Nephron (organoid): Measurements from ENCODE around the gene FOXC2.

Source experiments
- H3K27ac Mint-ChIP-seq, 3 experiments: 2 replicates each; pipeline ENCODE4 v1.8.0; 2020; ENCODE audit warnings: mixed read lengths in 3 of 3, mild to moderate bottlenecking in 2 of 3, moderate library complexity in 1 of 3
- H3K27me3 Mint-ChIP-seq: 2 replicates; pipeline ENCODE4 v1.8.0; 2021; ENCODE audit warnings: low read depth, mild to moderate bottlenecking, moderate library complexity, mixed read lengths
- H3K36me3 Mint-ChIP-seq: 2 replicates; pipeline ENCODE4 v1.8.0; 2020; ENCODE audit warnings: low read depth, mixed read lengths
- H3K4me1 Mint-ChIP-seq: 2 replicates; pipeline ENCODE4 v1.8.0; 2020; ENCODE audit warnings: mixed read lengths
- H3K4me3 Mint-ChIP-seq, 3 experiments: 2 replicates each; pipeline ENCODE4 v1.8.0; 2020; ENCODE audit warnings: mild to moderate bottlenecking in 3 of 3, mixed read lengths in 3 of 3, moderate library complexity in 2 of 3
- H3K9me3 Mint-ChIP-seq: 2 replicates; pipeline ENCODE4 v1.8.0; 2020; ENCODE audit warnings: mixed read lengths
- CTCF ChIP-seq, 3 experiments: fragments of 200-600 bp; sonication (generic); IDR thresholded peaks; one replicate each; pipeline ENCODE4 v1.5.0; 2021; ENCODE audit warnings: antibody characterized with exemption in 3 of 3; ENCODE audit not compliant: unreplicated experiment in 3 of 3

FOXC2 gene

GRCh38 chr16:86531191-86531545, 35.5 kb upstream of the FOXC2 start:
- Mint-ChIP-seq H3K27me3 (peaks cover 88% of the 10 kb centered on the region), H3K4me3 (no peak overlapping the region), H3K36me3 (no peaks in the 10 kb centered on the region), H3K9me3 (no peaks in the 10 kb centered on the region), H3K27ac (no peak overlapping the region), H3K4me1 (peaks cover 4% of the 10 kb centered on the region)
- TF ChIP-seq CTCF (IDR thresholded peaks at IDR 0.05; ENCODE audit: unreplicated experiment in 3 of 3), result no peak

GRCh38 chr16:86531641-86532525, 34.7 kb upstream of the FOXC2 start:
- no peak overlapping the region for H3K27ac Mint-ChIP-seq
- peaks cover 88% of the 10 kb centered on the region for H3K27me3 Mint-ChIP-seq
- H3K4me1 Mint-ChIP-seq, result peaks cover 4% of the 10 kb centered on the region
- no peak overlapping the region for H3K4me3 Mint-ChIP-seq
- H3K9me3 Mint-ChIP-seq, result no peaks in the 10 kb centered on the region
- no peaks in the 10 kb centered on the region for H3K36me3 Mint-ChIP-seq
- no peak for TF ChIP-seq CTCF (IDR thresholded peaks at IDR 0.05; ENCODE audit: unreplicated experiment in 3 of 3)

GRCh38 chr16:86532526-86532815, 34.2 kb upstream of the FOXC2 start:
- no peaks in the 10 kb centered on the region for H3K9me3 Mint-ChIP-seq
- no peak for TF ChIP-seq CTCF (IDR thresholded peaks at IDR 0.05; ENCODE audit: unreplicated experiment in 3 of 3)
- no peak overlapping the region for H3K27ac Mint-ChIP-seq
- no peak overlapping the region for H3K4me3 Mint-ChIP-seq
- H3K4me1 Mint-ChIP-seq, result peaks cover 4% of the 10 kb centered on the region
- H3K27me3 Mint-ChIP-seq, result peaks cover 86% of the 10 kb centered on the region
- H3K36me3 Mint-ChIP-seq, result peaks cover 3% of the 10 kb centered on the region

GRCh38 chr16:86533076-86533475, 33.6 kb upstream of the FOXC2 start:
- peaks cover 86% of the 10 kb centered on the region for H3K27me3 Mint-ChIP-seq
- no peak overlapping the region for H3K27ac Mint-ChIP-seq
- no peaks in the 10 kb centered on the region for H3K9me3 Mint-ChIP-seq
- TF ChIP-seq CTCF (IDR thresholded peaks at IDR 0.05; ENCODE audit: unreplicated experiment in 3 of 3), result no peak
- H3K4me3 Mint-ChIP-seq, result no peak overlapping the region
- H3K36me3 Mint-ChIP-seq, result peaks cover 3% of the 10 kb centered on the region
- H3K4me1 Mint-ChIP-seq, result peaks cover 4% of the 10 kb centered on the region

GRCh38 chr16:86533767-86534351, 32.8 kb upstream of the FOXC2 start:
- Mint-ChIP-seq H3K9me3 (no peaks in the 10 kb centered on the region), H3K4me1 (peaks cover 4% of the 10 kb centered on the region), H3K36me3 (peaks cover 8% of the 10 kb centered on the region), H3K27ac (no peak overlapping the region), H3K4me3 (no peak overlapping the region), H3K27me3 (peaks cover 86% of the 10 kb centered on the region)
- no peak for TF ChIP-seq CTCF (IDR thresholded peaks at IDR 0.05; ENCODE audit: unreplicated experiment in 3 of 3)
